Measurements from ENCODE around the gene RAB29. TPM values are rescaled to one million over a fixed set of nuclear protein-coding genes. Genes with fewer than 3 reads are reported as not detected.

Gene RAB29
- total and polyA plus RNA-seq, 2 donors (not counting 3 experiments of a cell fraction or from before 2014, with no cell fraction given): 18.1 to 18.8 TPM

DNA sequence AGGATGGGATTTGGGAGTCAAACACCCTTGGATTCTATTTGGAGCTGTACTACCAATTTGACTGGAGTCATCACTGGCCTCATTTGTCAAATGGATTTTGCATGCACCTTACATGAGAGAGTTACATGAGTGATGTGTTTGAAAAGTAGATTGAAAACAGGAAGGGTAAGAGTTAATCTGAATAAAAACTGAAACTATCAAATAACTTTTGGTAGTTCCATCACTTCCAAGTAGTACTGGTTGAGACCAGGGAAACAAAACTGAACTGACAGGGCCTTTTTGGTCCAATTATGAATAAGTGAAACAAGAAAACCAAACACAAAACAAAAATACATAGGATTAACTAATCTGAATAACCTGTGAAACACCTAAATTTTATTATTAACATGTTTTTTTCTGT is 55.5 kb downstream of the RAB29 start:
- H3K4me2 ChIP-seq (ENCODE audit: insufficient read depth, low read length): no peak overlapping the region
- peaks cover 11 to 47% of the 10 kb centered on the region in 2 experiments for H3K36me3 ChIP-seq (ENCODE audit: control insufficient read depth in 2 of 2, extremely low read depth in 1 of 2, insufficient read depth in 2 of 2, low read length in 2 of 2)
- H3K4me3 ChIP-seq (replicated peaks in 1 of 3; ENCODE audit: insufficient read depth in 1 of 3, low read depth in 1 of 3, low read length in 3 of 3): no peak overlapping the region
- H2AFZ ChIP-seq (ENCODE audit: low read depth, low read length): no peak overlapping the region
- CTCF ChIA-PET: interaction anchor here (1.7 kb wide), 1 partner anchor 61 kb away, joined by 4 read pairs; no protein-coding TSS in a partner anchor
- H3K27ac ChIP-seq (ENCODE audit: insufficient read depth, low read depth, low read length): no peak overlapping the region
- dilution Hi-C loops (cut with MboI; ENCODE audit: extremely low pct_ligation_motif_present, low sequenced_read_pairs): no loop called here
- no peaks in the 10 kb centered on the region for H3K9me1 ChIP-seq (replicated peaks; ENCODE audit: control insufficient read depth, extremely low read depth, insufficient read depth, low read length)
- FAIRE-seq: no peak
- no peak for DNase-seq (ENCODE audit: low read depth, low spot score)
- no TSS peak for BruUV-seq (replicated peaks)
- intact Hi-C loops (cut with micrococcal nuclease): no loop called here
- POLR2A ChIA-PET: no interaction called here
- H4K20me1 ChIP-seq (replicated peaks; ENCODE audit: control insufficient read depth, extremely low read depth, insufficient read depth, low read length): peaks cover 2% of the 10 kb centered on the region
- no peaks in the 10 kb centered on the region for H3K27me3 ChIP-seq (ENCODE audit: control insufficient read depth in 2 of 2, insufficient read depth in 2 of 2, low read length in 2 of 2)
- peaks cover 13% of the 10 kb centered on the region for H3K79me2 ChIP-seq (ENCODE audit: control insufficient read depth, insufficient read depth, low read length)
- H3K9ac ChIP-seq (replicated peaks; ENCODE audit: extremely low read depth, insufficient read depth, low read length): no peak overlapping the region
- no peak for TF ChIP-seq POLR2AphosphoS5 (IDR thresholded peaks at IDR 0.05; ENCODE audit: insufficient read depth, low read depth, low read length)
- no peaks in the 10 kb centered on the region for H3K9me3 ChIP-seq (replicated peaks; ENCODE audit: control insufficient read depth, insufficient read depth, low read length)
- H3K4me1 ChIP-seq (ENCODE audit: control insufficient read depth, extremely low read depth, insufficient read depth, low read length): no peaks in the 10 kb centered on the region

DNA sequence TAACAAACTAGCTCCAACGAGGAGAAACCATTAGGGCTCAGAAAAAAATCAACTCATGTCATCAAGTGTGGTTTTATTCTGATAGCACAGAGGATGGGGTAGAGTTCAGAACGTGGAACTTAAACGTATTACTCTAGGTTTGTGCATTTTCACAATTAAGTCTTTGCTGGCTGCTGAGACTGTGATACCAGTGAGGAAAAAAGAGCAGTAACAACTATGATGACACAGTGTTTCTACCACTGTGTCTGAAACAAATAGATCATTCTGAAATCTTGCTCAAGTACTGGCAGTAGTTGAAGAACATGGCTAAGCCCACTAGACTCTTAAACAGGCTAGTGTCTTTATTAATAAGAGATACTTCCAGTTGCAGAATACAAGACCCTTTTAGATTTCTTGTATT is 56.3 kb downstream of the RAB29 start:
- H3K9ac ChIP-seq (replicated peaks; ENCODE audit: extremely low read depth, insufficient read depth, low read length): no peak overlapping the region
- TF ChIP-seq, protein P1, sequence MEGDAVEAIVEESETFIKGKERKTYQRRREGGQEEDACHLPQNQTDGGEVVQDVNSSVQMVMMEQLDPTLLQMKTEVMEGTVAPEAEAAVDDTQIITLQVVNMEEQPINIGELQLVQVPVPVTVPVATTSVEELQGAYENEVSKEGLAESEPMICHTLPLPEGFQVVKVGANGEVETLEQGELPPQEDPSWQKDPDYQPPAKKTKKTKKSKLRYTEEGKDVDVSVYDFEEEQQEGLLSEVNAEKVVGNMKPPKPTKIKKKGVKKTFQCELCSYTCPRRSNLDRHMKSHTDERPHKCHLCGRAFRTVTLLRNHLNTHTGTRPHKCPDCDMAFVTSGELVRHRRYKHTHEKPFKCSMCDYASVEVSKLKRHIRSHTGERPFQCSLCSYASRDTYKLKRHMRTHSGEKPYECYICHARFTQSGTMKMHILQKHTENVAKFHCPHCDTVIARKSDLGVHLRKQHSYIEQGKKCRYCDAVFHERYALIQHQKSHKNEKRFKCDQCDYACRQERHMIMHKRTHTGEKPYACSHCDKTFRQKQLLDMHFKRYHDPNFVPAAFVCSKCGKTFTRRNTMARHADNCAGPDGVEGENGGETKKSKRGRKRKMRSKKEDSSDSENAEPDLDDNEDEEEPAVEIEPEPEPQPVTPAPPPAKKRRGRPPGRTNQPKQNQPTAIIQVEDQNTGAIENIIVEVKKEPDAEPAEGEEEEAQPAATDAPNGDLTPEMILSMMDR (IDR thresholded peaks at IDR 0.05; ENCODE audit: extremely low read depth in 1 of 2, insufficient read depth in 1 of 2, low read depth in 1 of 2, low read length in 2 of 2): no peak
- TF ChIP-seq EZH2 (IDR thresholded peaks at IDR 0.05; ENCODE audit: borderline replicate concordance, low read depth, low read length, severe bottlenecking) (no peak), GATA2 (IDR thresholded peaks at IDR 0.05; ENCODE audit: insufficient read depth, insufficient read length, low read depth, low read length) (no peak), FOS (IDR thresholded peaks at IDR 0.05; ENCODE audit: borderline replicate concordance, insufficient read depth, low read length) (no peak), MYC (IDR thresholded peaks at IDR 0.05; ENCODE audit: low read depth, low read length) (no peak), POLR2A (IDR thresholded peaks at IDR 0.05; ENCODE audit: low read depth, low read length) (no peak), POLR2AphosphoS5 (IDR thresholded peaks at IDR 0.05; ENCODE audit: insufficient read depth, low read depth, low read length) (no peak), JUN (IDR thresholded peaks at IDR 0.05; ENCODE audit: borderline replicate concordance, insufficient read depth, insufficient read length, low read depth) (no peak)
- TF ChIP-seq, protein P2, sequence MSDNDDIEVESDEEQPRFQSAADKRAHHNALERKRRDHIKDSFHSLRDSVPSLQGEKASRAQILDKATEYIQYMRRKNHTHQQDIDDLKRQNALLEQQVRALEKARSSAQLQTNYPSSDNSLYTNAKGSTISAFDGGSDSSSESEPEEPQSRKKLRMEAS (IDR thresholded peaks at IDR 0.05; ENCODE audit: insufficient read depth, insufficient read length): no peak
- no TSS peak for BruUV-seq (replicated peaks)
- H3K9me3 ChIP-seq (replicated peaks; ENCODE audit: control insufficient read depth, insufficient read depth, low read length): no peaks in the 10 kb centered on the region
- no peaks in the 10 kb centered on the region for H3K4me1 ChIP-seq (ENCODE audit: control insufficient read depth, extremely low read depth, insufficient read depth, low read length)
- H3K27me3 ChIP-seq (ENCODE audit: control insufficient read depth in 2 of 2, insufficient read depth in 2 of 2, low read length in 2 of 2): no peaks in the 10 kb centered on the region
- H3K27ac ChIP-seq (ENCODE audit: insufficient read depth, low read depth, low read length): no peak overlapping the region
- H3K36me3 ChIP-seq (ENCODE audit: control insufficient read depth in 2 of 2, extremely low read depth in 1 of 2, insufficient read depth in 2 of 2, low read length in 2 of 2): peaks cover 11 to 47% of the 10 kb centered on the region in 2 experiments
- no peak overlapping the region for H3K4me3 ChIP-seq (replicated peaks in 1 of 3; ENCODE audit: insufficient read depth in 1 of 3, low read depth in 1 of 3, low read length in 3 of 3)
- FAIRE-seq (no peak), DNase-seq (ENCODE audit: low read depth, low spot score) (no peak)
- dilution Hi-C loops (cut with MboI; ENCODE audit: extremely low pct_ligation_motif_present, low sequenced_read_pairs) (no loop called here), intact Hi-C loops (cut with micrococcal nuclease) (no loop called here)
- no peaks in the 10 kb centered on the region for H3K9me1 ChIP-seq (replicated peaks; ENCODE audit: control insufficient read depth, extremely low read depth, insufficient read depth, low read length)
- H3K4me2 ChIP-seq (ENCODE audit: insufficient read depth, low read length): no peak overlapping the region
- CTCF ChIA-PET: no interaction called here
- POLR2A ChIA-PET: no interaction called here
- no peak overlapping the region for H2AFZ ChIP-seq (ENCODE audit: low read depth, low read length)
- peaks cover 11% of the 10 kb centered on the region for H3K79me2 ChIP-seq (ENCODE audit: control insufficient read depth, insufficient read depth, low read length)
- H4K20me1 ChIP-seq (replicated peaks; ENCODE audit: control insufficient read depth, extremely low read depth, insufficient read depth, low read length): peaks cover 2% of the 10 kb centered on the region

Measured in endothelial cell of umbilical vein (primary cell).